CD4-positive, alpha-beta T cell (primary cell): ENCODE results near the gene TMEM131L. TPM values are rescaled to one million over a fixed set of nuclear protein-coding genes. Genes with fewer than 3 reads are reported as not detected.

Source experiments
- ATAC-seq: fragments of 200-7000 bp; cut with Tn5 transposase; one replicate; pipeline ENCODE4 v1.10.0; 2022; ENCODE audit warnings: mild to moderate bottlenecking; ENCODE audit not compliant: poor library complexity
- CTCF ChIA-PET: fragments of 350-600 bp; sonication (Branson Sonifier 250); formaldehyde crosslinking; loops from one replicate; lab custom pipeline; 2021; ENCODE audit warnings: antibody characterized with exemption, inconsistent platforms; lab: Charles Lee
- POLR2A ChIA-PET: fragments of 350-600 bp; sonication (Branson Sonifier 250); formaldehyde crosslinking; loops from one replicate; lab custom pipeline; 2021; ENCODE audit warnings: antibody characterized with exemption, inconsistent platforms; lab: Charles Lee
- DNase-seq, 14 experiments: peaks; one replicate each; pipeline ENCODE4 v3.0.0-alpha.2; 2013 to 2020; ENCODE audit warnings: mixed read lengths in 2 of 14
- H3K27ac ChIP-seq, 2 donors: one replicate each; pipeline versions ENCODE4 v1.5.1 to v1.7.0; 2013; ENCODE audit warnings: low read length in 2 of 2, low read depth in 1 of 2, mild to moderate bottlenecking in 1 of 2
- H3K27me3 ChIP-seq, 2 experiments: 1 replicate in 1 of 2; 2 replicates in 1 of 2; pipeline versions ENCODE4 v1.6.1 to v1.7.0; 2013; ENCODE audit warnings: low read length in 2 of 2, control low read depth in 1 of 2, mild to moderate bottlenecking in 1 of 2, moderate library complexity in 1 of 2; ENCODE audit not compliant: insufficient read depth in 2 of 2, control insufficient read depth in 1 of 2
- H3K36me3 ChIP-seq: one replicate; pipeline ENCODE4 v1.6.1; 2013; ENCODE audit warnings: low read length, control low read depth; ENCODE audit not compliant: insufficient read depth
- H3K4me1 ChIP-seq: one replicate; pipeline ENCODE4 v1.6.1; 2013; ENCODE audit warnings: low read length, control low read depth; ENCODE audit not compliant: insufficient read depth
- H3K4me3 ChIP-seq: one replicate; pipeline ENCODE4 v1.5.1; 2013; ENCODE audit warnings: mild to moderate bottlenecking, low read length, moderate library complexity
- H3K9me3 ChIP-seq, 2 experiments: 1 replicate in 1 of 2; 2 replicates in 1 of 2; pipeline versions ENCODE4 v1.6.1 to v1.7.0; 2013; ENCODE audit warnings: low read length in 2 of 2, mild to moderate bottlenecking in 2 of 2, control low read depth in 1 of 2, moderate library complexity in 1 of 2; ENCODE audit not compliant: control insufficient read depth in 1 of 2, insufficient read depth in 1 of 2
- H3K27ac Mint-ChIP-seq: one replicate; pipeline ENCODE4 v1.8.0; 2020; ENCODE audit warnings: mixed read lengths
- H3K27me3 Mint-ChIP-seq: one replicate; pipeline ENCODE4 v1.8.0; 2021; ENCODE audit warnings: mixed read lengths
- H3K36me3 Mint-ChIP-seq: one replicate; pipeline ENCODE4 v1.8.0; 2021; ENCODE audit warnings: low read depth, mixed read lengths
- H3K4me1 Mint-ChIP-seq: one replicate; pipeline ENCODE4 v1.8.0; 2021; ENCODE audit warnings: low read depth, mixed read lengths
- H3K4me3 Mint-ChIP-seq: one replicate; pipeline ENCODE4 v1.8.0; 2020; ENCODE audit warnings: mild to moderate bottlenecking, mixed read lengths
- H3K9me3 Mint-ChIP-seq: one replicate; pipeline ENCODE4 v1.8.0; 2020; ENCODE audit warnings: mixed read lengths
- intact Hi-C, 2 experiments: fragments of 100-400 bp; cut with DNase I in 1 of 2; cut with micrococcal nuclease in 1 of 2; formaldehyde crosslinking; loops; one replicate each; pipeline versions ENCODE4 v1.15.1 to v1.9.0; 2023 to 2025; cut with DNase I, micrococcal nuclease
- total RNA-seq, 174 experiments: library from RNA in 2 of 174; stranded (reverse) in 2 of 174; gene quantifications; one replicate each; pipeline ENCODE4 v1.2.3 and lab custom pipeline; 2021 to 2026
- TF ChIP-seq, protein P1 (sequence below): fragments of 200-600 bp; IDR thresholded peaks from one replicate; pipeline ENCODE4 v1.8.0; 2022; ENCODE audit warnings: antibody characterized with exemption, mild to moderate bottlenecking

Gene TMEM131L
- total RNA-seq, 2 experiments from 2014 or later: 101 to 106 TPM

DNA sequence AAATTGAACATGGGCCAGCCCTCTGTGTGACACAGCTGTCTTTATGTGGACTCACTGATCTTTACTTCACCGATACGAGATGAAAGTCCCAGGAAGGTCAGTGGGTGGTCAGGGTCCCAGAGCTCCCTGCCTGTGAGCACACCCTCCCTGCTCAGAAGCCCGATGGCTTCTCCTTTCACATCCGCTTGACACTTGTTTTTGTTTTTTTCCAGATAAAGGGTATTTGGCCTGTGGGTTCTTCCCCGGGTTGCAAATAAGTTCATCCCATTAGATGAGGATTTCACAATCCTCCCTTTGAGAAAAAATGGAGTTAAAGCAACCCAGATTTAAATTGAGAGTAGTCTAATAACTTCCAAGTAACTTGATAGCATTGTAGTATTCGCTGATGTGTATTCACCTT lies 169.7 kb downstream of the TMEM131L start:
- intact Hi-C loops: no loop called here
- TF ChIP-seq, protein P1, sequence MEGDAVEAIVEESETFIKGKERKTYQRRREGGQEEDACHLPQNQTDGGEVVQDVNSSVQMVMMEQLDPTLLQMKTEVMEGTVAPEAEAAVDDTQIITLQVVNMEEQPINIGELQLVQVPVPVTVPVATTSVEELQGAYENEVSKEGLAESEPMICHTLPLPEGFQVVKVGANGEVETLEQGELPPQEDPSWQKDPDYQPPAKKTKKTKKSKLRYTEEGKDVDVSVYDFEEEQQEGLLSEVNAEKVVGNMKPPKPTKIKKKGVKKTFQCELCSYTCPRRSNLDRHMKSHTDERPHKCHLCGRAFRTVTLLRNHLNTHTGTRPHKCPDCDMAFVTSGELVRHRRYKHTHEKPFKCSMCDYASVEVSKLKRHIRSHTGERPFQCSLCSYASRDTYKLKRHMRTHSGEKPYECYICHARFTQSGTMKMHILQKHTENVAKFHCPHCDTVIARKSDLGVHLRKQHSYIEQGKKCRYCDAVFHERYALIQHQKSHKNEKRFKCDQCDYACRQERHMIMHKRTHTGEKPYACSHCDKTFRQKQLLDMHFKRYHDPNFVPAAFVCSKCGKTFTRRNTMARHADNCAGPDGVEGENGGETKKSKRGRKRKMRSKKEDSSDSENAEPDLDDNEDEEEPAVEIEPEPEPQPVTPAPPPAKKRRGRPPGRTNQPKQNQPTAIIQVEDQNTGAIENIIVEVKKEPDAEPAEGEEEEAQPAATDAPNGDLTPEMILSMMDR: no peak
- peak overlapping the region; percentile 22 for H3K27ac Mint-ChIP-seq
- H3K4me1 ChIP-seq: no peaks in the 10 kb centered on the region
- CTCF ChIA-PET: interaction anchor here (1.7 kb wide), 1 partner anchor 114 kb away, joined by 4 read pairs; no protein-coding TSS in a partner anchor
- ATAC-seq: no peak
- peaks cover 75% of the 10 kb centered on the region for H3K36me3 Mint-ChIP-seq
- no peaks in the 10 kb centered on the region for H3K4me1 Mint-ChIP-seq
- no peaks in the 10 kb centered on the region for H3K27me3 ChIP-seq
- no peaks in the 10 kb centered on the region for H3K9me3 Mint-ChIP-seq
- peaks cover 64% of the 10 kb centered on the region for H3K36me3 ChIP-seq
- H3K4me3 ChIP-seq: no peak overlapping the region
- POLR2A ChIA-PET: no interaction called here
- peaks cover 0 to 3% of the 10 kb centered on the region in 2 experiments for H3K9me3 ChIP-seq
- DNase-seq: no peak
- no peak overlapping the region for H3K4me3 Mint-ChIP-seq
- no peak overlapping the region for H3K27ac ChIP-seq
- no peaks in the 10 kb centered on the region for H3K27me3 Mint-ChIP-seq

DNA sequence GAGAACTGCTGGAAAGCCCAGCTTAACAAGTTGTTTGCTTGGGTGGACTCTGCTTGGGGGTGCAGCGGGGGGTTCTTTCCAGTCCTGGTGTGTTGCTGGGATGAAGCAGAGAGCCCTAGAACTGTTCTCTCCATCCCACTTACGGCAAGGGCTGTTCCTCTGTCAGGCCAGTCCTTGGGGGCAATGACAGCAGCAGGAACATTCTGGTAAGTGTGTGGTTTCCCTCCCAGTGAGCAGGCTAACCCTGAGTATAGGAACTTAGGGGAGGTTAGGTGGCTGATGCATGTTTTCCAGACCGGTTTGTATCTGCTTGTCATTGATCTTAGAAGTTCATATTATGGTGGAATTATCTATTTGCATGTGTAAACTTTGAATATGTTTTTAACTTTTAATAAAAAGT lies 171.0 kb downstream of the TMEM131L start:
- no peaks in the 10 kb centered on the region for H3K9me3 Mint-ChIP-seq
- no peak for ATAC-seq
- H3K4me1 Mint-ChIP-seq: peaks cover 5% of the 10 kb centered on the region
- H3K4me3 Mint-ChIP-seq: no peak overlapping the region
- Histone ChIP-seq H3K4me3 (no peak overlapping the region), H3K9me3 (peaks cover 0 to 3% of the 10 kb centered on the region in 2 experiments), H3K4me1 (no peaks in the 10 kb centered on the region), H3K27me3 (no peaks in the 10 kb centered on the region), H3K27ac (no peak overlapping the region), H3K36me3 (peaks cover 50% of the 10 kb centered on the region)
- CTCF ChIA-PET: no interaction called here
- intact Hi-C loops: no loop called here
- TF ChIP-seq, protein P1: no peak
- no peaks in the 10 kb centered on the region for H3K27me3 Mint-ChIP-seq
- H3K27ac Mint-ChIP-seq: no peak overlapping the region
- POLR2A ChIA-PET: no interaction called here
- no peak for DNase-seq
- peaks cover 61% of the 10 kb centered on the region for H3K36me3 Mint-ChIP-seq

GRCh38 chr4:153638011-153638410 lies 171.9 kb downstream of the TMEM131L start:
- intact Hi-C loops: no loop called here
- Histone ChIP-seq H3K4me3 (no peak overlapping the region), H3K27ac (no peak overlapping the region), H3K4me1 (peaks cover under 1% of the 10 kb centered on the region), H3K36me3 (peaks cover 42% of the 10 kb centered on the region), H3K27me3 (no peaks in the 10 kb centered on the region), H3K9me3 (peaks cover 0 to 3% of the 10 kb centered on the region in 2 experiments)
- H3K27ac Mint-ChIP-seq: peak overlapping the region; percentile 3
- peaks cover 53% of the 10 kb centered on the region for H3K36me3 Mint-ChIP-seq
- H3K4me3 Mint-ChIP-seq: no peak overlapping the region
- peaks cover 6% of the 10 kb centered on the region for H3K4me1 Mint-ChIP-seq
- H3K27me3 Mint-ChIP-seq: no peaks in the 10 kb centered on the region
- ChIA-PET POLR2A (no interaction called here), CTCF (no interaction called here)
- no peaks in the 10 kb centered on the region for H3K9me3 Mint-ChIP-seq
- TF ChIP-seq, protein P1: no peak
- DNase-seq (no peak), ATAC-seq (no peak)
